PC-9 (cell line): ENCODE data around the gene ZNF354C. TPM values are rescaled to one million over a fixed set of nuclear protein-coding genes. Genes with fewer than 3 reads are reported as not detected.

Source experiments
- BruUV-seq: library from RNA; stranded (reverse); fragments of 400-500 nt; replicated peaks from 2 replicates; lab custom pipeline; 2021; lab: Mats Ljungman, UMichigan
- CTCF ChIA-PET: fragments of 300-600 bp; sonication (Branson Sonifier 250); formaldehyde crosslinking; loops from one replicate; lab custom pipeline; 2022; ENCODE audit warnings: antibody characterized with exemption; lab: Charles Lee
- POLR2A ChIA-PET: fragments of 300-600 bp; sonication (Branson Sonifier 250); formaldehyde crosslinking; loops from one replicate; lab custom pipeline; 2022; ENCODE audit warnings: antibody characterized with exemption; ENCODE audit not compliant: unreplicated experiment; lab: Charles Lee
- DNase-seq, 2 experiments: peaks; one replicate each; pipeline versions ENCODE4 v3.0.0 to v3.0.0-alpha.2; 2015 to 2022; ENCODE audit warnings: mixed read lengths in 1 of 2
- H2AFZ ChIP-seq: fragments of 200-600 bp; sonication (generic); 2 replicates; pipeline ENCODE4 v1.8.1; 2017; ENCODE audit warnings: antibody characterized with exemption
- H3F3A ChIP-seq: fragments of 200-600 bp; sonication (generic); 2 replicates; pipeline ENCODE4 v1.8.1; 2017; ENCODE audit warnings: antibody characterized with exemption, mild to moderate bottlenecking, low read depth; ENCODE audit not compliant: insufficient read depth
- H3K27ac ChIP-seq: fragments of 200-600 bp; sonication (generic); 2 replicates; pipeline ENCODE4 v1.6.1; 2016; ENCODE audit warnings: mixed run types
- H3K27me3 ChIP-seq: fragments of 200-600 bp; sonication (generic); 2 replicates; pipeline ENCODE4 v1.6.1; 2016; ENCODE audit warnings: low read depth, mixed run types; ENCODE audit not compliant: insufficient read depth
- H3K36me3 ChIP-seq: fragments of 200-600 bp; sonication (generic); 2 replicates; pipeline ENCODE4 v1.6.1; 2016; ENCODE audit warnings: low read depth, mixed run types
- H3K4me1 ChIP-seq: fragments of 200-600 bp; sonication (generic); replicated peaks from 2 replicates; pipeline ENCODE4 v1.6.1; 2016; ENCODE audit warnings: mixed run types; ENCODE audit not compliant: insufficient read depth
- H3K4me2 ChIP-seq: fragments of 200-600 bp; sonication (generic); 2 replicates; pipeline ENCODE4 v1.6.1; 2017; ENCODE audit warnings: mixed run types
- H3K4me3 ChIP-seq: fragments of 200-600 bp; sonication (generic); 2 replicates; pipeline ENCODE4 v1.6.1; 2016; ENCODE audit warnings: mixed run types
- H3K79me2 ChIP-seq: fragments of 200-600 bp; sonication (generic); 2 replicates; pipeline ENCODE4 v1.6.1; 2017; ENCODE audit warnings: low read depth, mixed run types
- H3K9me2 ChIP-seq: fragments of 200-600 bp; sonication (generic); 2 replicates; pipeline ENCODE4 v1.8.1; 2017; ENCODE audit warnings: mild to moderate bottlenecking; ENCODE audit not compliant: insufficient read depth
- H3K9me3 ChIP-seq: fragments of 200-600 bp; sonication (generic); 2 replicates; pipeline ENCODE4 v1.8.1; 2016; ENCODE audit warnings: low read depth; ENCODE audit not compliant: insufficient read depth
- H4K20me1 ChIP-seq: fragments of 200-600 bp; sonication (generic); 2 replicates; pipeline ENCODE4 v1.8.1; 2017; ENCODE audit not compliant: insufficient read depth
- CTCF ChIP-seq: fragments of 200-600 bp; sonication (generic); conservative IDR thresholded peaks from 2 replicates; pipeline ENCODE4 v1.6.1; 2017; ENCODE audit warnings: mixed run types, antibody characterized with exemption, mild to moderate bottlenecking, moderate library complexity
- EZH2 ChIP-seq: fragments of 200-600 bp; sonication (generic); IDR thresholded peaks from 2 replicates; pipeline ENCODE4 v1.8.0; 2017; ENCODE audit warnings: antibody characterized with exemption, low read depth
- intact Hi-C: fragments of 100-400 bp; cut with micrococcal nuclease; formaldehyde crosslinking; loops from one replicate; pipeline ENCODE4 v1.10.0; 2022; ENCODE audit not compliant: unreplicated experiment
- total RNA-seq: library from RNA; stranded (reverse); gene quantifications from 2 replicates; pipeline ENCODE4 v1.2.3, GENCODE V29; 2021

Gene ZNF354C
- total RNA-seq, 1 experiment from 2014 or later = 2.5 TPM

- Histone ChIP-seq H3K9me2 (no peaks in the 10 kb centered on the region), H4K20me1 (no peaks in the 10 kb centered on the region), H2AFZ (no peak overlapping the region), H3K4me2 (no peak overlapping the region), H3K79me2 (no peaks in the 10 kb centered on the region), H3K9me3 (no peaks in the 10 kb centered on the region), H3F3A (no peaks in the 10 kb centered on the region), H3K27me3 (peaks cover 67% of the 10 kb centered on the region), H3K27ac (no peak overlapping the region), H3K4me1 (no peaks in the 10 kb centered on the region), H3K4me3 (no peak overlapping the region), H3K36me3 (no peaks in the 10 kb centered on the region)
- BruUV-seq = no TSS peak
- ChIA-PET POLR2A (no interaction called here), CTCF (no interaction called here)
- no peak for DNase-seq
- TF ChIP-seq EZH2 = no peak
- TF ChIP-seq CTCF = no peak
- intact Hi-C loops = no loop called here
Measured at GRCh38 chr5:179118756-179119414, 58.7 kb downstream of the ZNF354C start.

- Histone ChIP-seq H2AFZ (no peak overlapping the region), H3K4me1 (no peaks in the 10 kb centered on the region), H3K27ac (no peak overlapping the region), H3F3A (no peaks in the 10 kb centered on the region), H3K36me3 (no peaks in the 10 kb centered on the region), H3K9me2 (no peaks in the 10 kb centered on the region), H3K4me2 (no peak overlapping the region), H3K4me3 (no peak overlapping the region), H4K20me1 (no peaks in the 10 kb centered on the region), H3K27me3 (peaks cover 66% of the 10 kb centered on the region), H3K79me2 (no peaks in the 10 kb centered on the region), H3K9me3 (no peaks in the 10 kb centered on the region)
- TF ChIP-seq CTCF = no peak
- no peak for TF ChIP-seq EZH2
- BruUV-seq = no TSS peak
- intact Hi-C loops = no loop called here
- CTCF ChIA-PET = no interaction called here
- POLR2A ChIA-PET = no interaction called here
- DNase-seq = no peak
Measured at GRCh38 chr5:179119415-179120170, 59.4 kb downstream of the ZNF354C start.

GRCh38 chr5:179120421-179120861, 60.3 kb downstream of the ZNF354C start:
- CTCF ChIA-PET = no interaction called here

More at GRCh38 chr5:179120421-179120861, 60.3 kb downstream of the ZNF354C start:
- H3K36me3 ChIP-seq = no peaks in the 10 kb centered on the region
- no peak overlapping the region for H3K4me3 ChIP-seq
- peaks cover 57% of the 10 kb centered on the region for H3K27me3 ChIP-seq
- BruUV-seq = no TSS peak
- POLR2A ChIA-PET = no interaction called here
- H3K79me2 ChIP-seq = no peaks in the 10 kb centered on the region
- no peak overlapping the region for H2AFZ ChIP-seq
- H3K9me3 ChIP-seq = no peaks in the 10 kb centered on the region
- TF ChIP-seq CTCF (no peak), EZH2 (no peak)
- intact Hi-C loops = no loop called here
- H3K4me1 ChIP-seq = no peaks in the 10 kb centered on the region
- no peak for DNase-seq
- no peaks in the 10 kb centered on the region for H4K20me1 ChIP-seq
- H3F3A ChIP-seq = no peaks in the 10 kb centered on the region
- no peak overlapping the region for H3K4me2 ChIP-seq
- no peak overlapping the region for H3K27ac ChIP-seq
- no peaks in the 10 kb centered on the region for H3K9me2 ChIP-seq
